Kidney epithelial cell (primary cell): Measurements from ENCODE around the gene CACNA1A. TPM values are rescaled to one million over a fixed set of nuclear protein-coding genes. Genes with fewer than 3 reads are reported as not detected.

Experiments used
- DNase-seq: peaks from one replicate; pipeline ENCODE4 v3.0.0-alpha.2; 2010; ENCODE audit warnings: low read depth
- H3K27me3 ChIP-seq: 2 replicates; pipeline ENCODE4 v1.6.0; 2011; ENCODE audit warnings: low read length; ENCODE audit not compliant: control insufficient read depth, insufficient read depth
- H3K36me3 ChIP-seq: 2 replicates; pipeline ENCODE4 v1.5.1; 2011; ENCODE audit warnings: low read length; ENCODE audit not compliant: control insufficient read depth, insufficient read depth
- H3K4me3 ChIP-seq: 2 replicates; pipeline ENCODE4 v1.5.1; 2011; ENCODE audit warnings: low read depth, mild to moderate bottlenecking, control low read depth, low read length
- CTCF ChIP-seq: IDR thresholded peaks from 2 replicates; pipeline ENCODE4 v1.5.1; 2011; ENCODE audit warnings: mild to moderate bottlenecking, moderate library complexity, low read length, control low read depth, inconsistent platforms; ENCODE audit not compliant: insufficient read depth, poor library complexity, severe bottlenecking
- total RNA-seq: library from RNA; depleted of rRNA; stranded (reverse); fragments of >200 nt; gene quantifications from 2 replicates; pipeline ENCODE4 v1.2.3, GENCODE V29; 2015

CACNA1A gene
- total RNA-seq, 1 donor from 2014 or later = 0.29 TPM

GRCh38 chr19:13299838-13300237 is 206.4 kb downstream of the CACNA1A start:
- no peak for DNase-seq
- no peak overlapping the region for H3K4me3 ChIP-seq
- H3K36me3 ChIP-seq = no peaks in the 10 kb centered on the region
- H3K27me3 ChIP-seq = peaks cover 13% of the 10 kb centered on the region
- no peak for TF ChIP-seq CTCF

- DNase-seq = no peak
- Histone ChIP-seq H3K36me3 (no peaks in the 10 kb centered on the region), H3K27me3 (peaks cover 13% of the 10 kb centered on the region), H3K4me3 (no peak overlapping the region)
- TF ChIP-seq CTCF = no peak
Observed at GRCh38 chr19:13298565-13299481, 207.5 kb downstream of the CACNA1A start.

- no peak overlapping the region for H3K4me3 ChIP-seq
- no peak for TF ChIP-seq CTCF
- DNase-seq = no peak
- peaks cover 13% of the 10 kb centered on the region for H3K27me3 ChIP-seq
- no peaks in the 10 kb centered on the region for H3K36me3 ChIP-seq
Observed at GRCh38 chr19:13297023-13297422, 209.3 kb downstream of the CACNA1A start.

GRCh38 chr19:13294812-13295567 is 211.3 kb downstream of the CACNA1A start:
- Histone ChIP-seq H3K4me3 (no peak overlapping the region), H3K36me3 (no peaks in the 10 kb centered on the region), H3K27me3 (peaks cover 11% of the 10 kb centered on the region)
- DNase-seq = no peak
- no peak for TF ChIP-seq CTCF

GRCh38 chr19:13291913-13292312 is 214.4 kb downstream of the CACNA1A start:
- no peaks in the 10 kb centered on the region for H3K27me3 ChIP-seq
- no peak for DNase-seq
- no peak for TF ChIP-seq CTCF
- H3K4me3 ChIP-seq = no peak overlapping the region
- H3K36me3 ChIP-seq = no peaks in the 10 kb centered on the region
